Measurements from ENCODE around the gene ZSWIM8. TPM values are rescaled to one million over a fixed set of nuclear protein-coding genes. Genes with fewer than 3 reads are reported as not detected.

The ZSWIM8 gene
- total and polyA plus RNA-seq, 2 of the 8 experiments (the other 6 are each of a cell fraction or from before 2014, with no cell fraction given): 44.7 to 99.7 TPM

GRCh38 chr10:73797324-73798025 is 12.1 kb downstream of the ZSWIM8 start (continued):
- TF ChIP-seq CHD7 (IDR thresholded peaks at IDR 0.05; ENCODE audit: insufficient replicate concordance, low read length) (no peak), RFX5 (IDR thresholded peaks at IDR 0.05; ENCODE audit: borderline replicate concordance, low read depth, low read length) (no peak), NRF1 (IDR thresholded peaks at IDR 0.05; ENCODE audit: low read depth, low read length) (no peak), RNF2 (IDR thresholded peaks at IDR 0.05; ENCODE audit: borderline replicate concordance, low read depth, low read length, missing control alignments, poor library complexity, severe bottlenecking) (no peak), CHD2 (IDR thresholded peaks at IDR 0.05; ENCODE audit: low read length) (no peak), SUZ12 (IDR thresholded peaks at IDR 0.05; ENCODE audit: low read length) (no peak), MAFK (IDR thresholded peaks at IDR 0.05; ENCODE audit: low read depth, low read length) (no peak), RAD21 (IDR thresholded peaks at IDR 0.05 in 1 of 2, conservative IDR thresholded peaks at IDR 0.05 in 1 of 2; ENCODE audit: low read depth in 2 of 2, low read length in 2 of 2) (no peak), JUN (IDR thresholded peaks at IDR 0.05; ENCODE audit: low read depth, low read length) (no peak), SIRT6 (IDR thresholded peaks at IDR 0.05; ENCODE audit: low read length) (no peak)
